Sigmoid colon (tissue), 4 donors: Measurements from ENCODE around the gene ZNRD2.
"Not testable (repeated sequence)": the region's sequence is repeated elsewhere in the genome, so short reads cannot be mapped to it uniquely, and the experiment has no call there.

Experiments used
- POLR2A ChIP-seq, 2 donors: fragments of 450-650 bp; IDR thresholded peaks; one replicate each; pipeline ENCODE4 v1.6.1; 2016; ENCODE audit warnings: antibody characterized with exemption in 2 of 2, mild to moderate bottlenecking in 2 of 2, moderate library complexity in 2 of 2
- POLR2AphosphoS5 ChIP-seq, 4 donors: sonication (generic); formaldehyde crosslinking; IDR thresholded peaks; one replicate each; pipeline ENCODE4 v1.6.1; 2017; ENCODE audit warnings: antibody characterized with exemption in 4 of 4
- TF ChIP-seq, protein P1 (sequence below), 4 experiments: fragments of 450-650 bp in 3 of 4; fragments of 200-600 bp in 1 of 4; IDR thresholded peaks; one replicate each; pipeline ENCODE4 v1.5.1; 2016 to 2019; ENCODE audit warnings: antibody characterized with exemption in 4 of 4, mild to moderate bottlenecking in 3 of 4, moderate library complexity in 2 of 4

GRCh38 chr11:65522718-65523630, 47.3 kb upstream of the ZNRD2 start:
- TF ChIP-seq, protein P1, sequence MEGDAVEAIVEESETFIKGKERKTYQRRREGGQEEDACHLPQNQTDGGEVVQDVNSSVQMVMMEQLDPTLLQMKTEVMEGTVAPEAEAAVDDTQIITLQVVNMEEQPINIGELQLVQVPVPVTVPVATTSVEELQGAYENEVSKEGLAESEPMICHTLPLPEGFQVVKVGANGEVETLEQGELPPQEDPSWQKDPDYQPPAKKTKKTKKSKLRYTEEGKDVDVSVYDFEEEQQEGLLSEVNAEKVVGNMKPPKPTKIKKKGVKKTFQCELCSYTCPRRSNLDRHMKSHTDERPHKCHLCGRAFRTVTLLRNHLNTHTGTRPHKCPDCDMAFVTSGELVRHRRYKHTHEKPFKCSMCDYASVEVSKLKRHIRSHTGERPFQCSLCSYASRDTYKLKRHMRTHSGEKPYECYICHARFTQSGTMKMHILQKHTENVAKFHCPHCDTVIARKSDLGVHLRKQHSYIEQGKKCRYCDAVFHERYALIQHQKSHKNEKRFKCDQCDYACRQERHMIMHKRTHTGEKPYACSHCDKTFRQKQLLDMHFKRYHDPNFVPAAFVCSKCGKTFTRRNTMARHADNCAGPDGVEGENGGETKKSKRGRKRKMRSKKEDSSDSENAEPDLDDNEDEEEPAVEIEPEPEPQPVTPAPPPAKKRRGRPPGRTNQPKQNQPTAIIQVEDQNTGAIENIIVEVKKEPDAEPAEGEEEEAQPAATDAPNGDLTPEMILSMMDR (IDR thresholded peaks at IDR 0.05), result not testable (repeated sequence)
- TF ChIP-seq POLR2A, POLR2AphosphoS5 (IDR thresholded peaks at IDR 0.05): not testable (repeated sequence)
